ENCODE results near the gene RHOV.

DNA sequence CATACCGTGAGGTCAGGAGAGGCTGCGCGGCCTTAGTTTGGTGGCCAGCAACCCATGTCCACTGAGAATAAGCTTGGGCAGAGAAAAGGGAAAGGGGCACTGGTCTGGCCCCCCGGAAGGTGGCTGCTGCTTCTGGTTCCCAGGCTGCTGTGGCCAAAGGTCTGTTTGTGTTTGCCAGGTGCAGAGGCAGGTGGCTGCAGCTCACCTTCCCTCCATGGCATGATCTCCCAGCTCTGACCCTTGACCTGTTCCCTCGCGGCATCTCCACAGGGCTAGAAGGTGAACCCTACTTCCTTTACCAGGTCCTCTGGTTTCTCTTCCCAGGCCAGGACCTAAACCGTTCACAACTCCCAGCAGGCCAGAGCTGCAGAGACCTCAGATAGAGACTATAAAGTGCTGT lies 34.1 kb upstream of the RHOV start:
- TF ChIP-seq, protein P1, sequence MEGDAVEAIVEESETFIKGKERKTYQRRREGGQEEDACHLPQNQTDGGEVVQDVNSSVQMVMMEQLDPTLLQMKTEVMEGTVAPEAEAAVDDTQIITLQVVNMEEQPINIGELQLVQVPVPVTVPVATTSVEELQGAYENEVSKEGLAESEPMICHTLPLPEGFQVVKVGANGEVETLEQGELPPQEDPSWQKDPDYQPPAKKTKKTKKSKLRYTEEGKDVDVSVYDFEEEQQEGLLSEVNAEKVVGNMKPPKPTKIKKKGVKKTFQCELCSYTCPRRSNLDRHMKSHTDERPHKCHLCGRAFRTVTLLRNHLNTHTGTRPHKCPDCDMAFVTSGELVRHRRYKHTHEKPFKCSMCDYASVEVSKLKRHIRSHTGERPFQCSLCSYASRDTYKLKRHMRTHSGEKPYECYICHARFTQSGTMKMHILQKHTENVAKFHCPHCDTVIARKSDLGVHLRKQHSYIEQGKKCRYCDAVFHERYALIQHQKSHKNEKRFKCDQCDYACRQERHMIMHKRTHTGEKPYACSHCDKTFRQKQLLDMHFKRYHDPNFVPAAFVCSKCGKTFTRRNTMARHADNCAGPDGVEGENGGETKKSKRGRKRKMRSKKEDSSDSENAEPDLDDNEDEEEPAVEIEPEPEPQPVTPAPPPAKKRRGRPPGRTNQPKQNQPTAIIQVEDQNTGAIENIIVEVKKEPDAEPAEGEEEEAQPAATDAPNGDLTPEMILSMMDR (IDR thresholded peaks at IDR 0.05; ENCODE audit: poor library complexity, severe bottlenecking) = no peak
- TF ChIP-seq TAF1 (IDR thresholded peaks at IDR 0.05; ENCODE audit: low read depth) (no peak), EZH2 (IDR thresholded peaks at IDR 0.05; ENCODE audit: borderline replicate concordance, insufficient read depth, low read length, poor library complexity, severe bottlenecking) (no peak), EP300 (conservative IDR thresholded peaks at IDR 0.05; ENCODE audit: poor library complexity, severe bottlenecking) (no peak), POLR2AphosphoS5 (IDR thresholded peaks at IDR 0.05) (no peak), MXI1 (conservative IDR thresholded peaks at IDR 0.05; ENCODE audit: poor library complexity, severe bottlenecking) (no peak), RAD21 (conservative IDR thresholded peaks at IDR 0.05) (no peak)
- TF ChIP-seq, protein P2, sequence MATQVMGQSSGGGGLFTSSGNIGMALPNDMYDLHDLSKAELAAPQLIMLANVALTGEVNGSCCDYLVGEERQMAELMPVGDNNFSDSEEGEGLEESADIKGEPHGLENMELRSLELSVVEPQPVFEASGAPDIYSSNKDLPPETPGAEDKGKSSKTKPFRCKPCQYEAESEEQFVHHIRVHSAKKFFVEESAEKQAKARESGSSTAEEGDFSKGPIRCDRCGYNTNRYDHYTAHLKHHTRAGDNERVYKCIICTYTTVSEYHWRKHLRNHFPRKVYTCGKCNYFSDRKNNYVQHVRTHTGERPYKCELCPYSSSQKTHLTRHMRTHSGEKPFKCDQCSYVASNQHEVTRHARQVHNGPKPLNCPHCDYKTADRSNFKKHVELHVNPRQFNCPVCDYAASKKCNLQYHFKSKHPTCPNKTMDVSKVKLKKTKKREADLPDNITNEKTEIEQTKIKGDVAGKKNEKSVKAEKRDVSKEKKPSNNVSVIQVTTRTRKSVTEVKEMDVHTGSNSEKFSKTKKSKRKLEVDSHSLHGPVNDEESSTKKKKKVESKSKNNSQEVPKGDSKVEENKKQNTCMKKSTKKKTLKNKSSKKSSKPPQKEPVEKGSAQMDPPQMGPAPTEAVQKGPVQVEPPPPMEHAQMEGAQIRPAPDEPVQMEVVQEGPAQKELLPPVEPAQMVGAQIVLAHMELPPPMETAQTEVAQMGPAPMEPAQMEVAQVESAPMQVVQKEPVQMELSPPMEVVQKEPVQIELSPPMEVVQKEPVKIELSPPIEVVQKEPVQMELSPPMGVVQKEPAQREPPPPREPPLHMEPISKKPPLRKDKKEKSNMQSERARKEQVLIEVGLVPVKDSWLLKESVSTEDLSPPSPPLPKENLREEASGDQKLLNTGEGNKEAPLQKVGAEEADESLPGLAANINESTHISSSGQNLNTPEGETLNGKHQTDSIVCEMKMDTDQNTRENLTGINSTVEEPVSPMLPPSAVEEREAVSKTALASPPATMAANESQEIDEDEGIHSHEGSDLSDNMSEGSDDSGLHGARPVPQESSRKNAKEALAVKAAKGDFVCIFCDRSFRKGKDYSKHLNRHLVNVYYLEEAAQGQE (IDR thresholded peaks at IDR 0.05; ENCODE audit: borderline replicate concordance) = no peak
